GM21447 (cell line): ENCODE measurements around the gene RTP2.

Experiments used
- ATAC-seq: cut with Tn5 transposase; IDR thresholded peaks from one replicate; pipeline ENCODE4 v1.9.1; 2021; ENCODE audit not compliant: unreplicated experiment

RTP2 gene

GRCh38 chr3:187702507-187703033 is at the start of gene RTP2:
Gene RTP2 (minus strand): TSS chr3:187702557. CDS start chr3:187702128, 429 bp downstream.
- ATAC-seq: no peak

DNA sequence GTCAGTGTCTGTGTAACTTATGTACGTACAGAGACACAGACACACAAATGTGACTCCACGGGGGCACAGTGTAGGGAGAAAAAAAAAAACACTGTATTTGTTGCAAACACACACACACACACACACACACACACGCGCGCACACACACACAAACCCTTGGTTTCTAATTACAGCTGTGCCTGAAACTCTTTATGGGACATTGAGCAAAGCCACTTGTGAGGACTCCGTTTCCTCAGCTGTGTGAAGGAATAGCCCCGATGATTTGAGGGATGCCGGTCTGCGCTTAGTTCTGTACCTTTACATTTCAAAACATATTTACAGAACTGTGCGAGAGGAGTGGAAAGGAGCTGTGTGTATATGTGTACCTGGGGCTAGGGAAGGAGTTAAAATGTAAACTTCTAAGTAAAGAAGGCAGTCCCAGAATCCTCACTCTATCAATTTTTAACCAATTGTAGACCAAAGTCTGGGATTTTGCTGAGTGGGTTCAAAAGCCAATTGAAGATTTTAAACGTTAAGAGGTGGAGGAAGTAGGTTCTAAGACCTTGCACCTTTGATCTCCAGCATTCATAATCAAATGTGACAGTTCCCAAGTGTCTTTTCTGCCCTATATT is 48.3 kb upstream of the RTP2 start:
- ATAC-seq: no peak

DNA sequence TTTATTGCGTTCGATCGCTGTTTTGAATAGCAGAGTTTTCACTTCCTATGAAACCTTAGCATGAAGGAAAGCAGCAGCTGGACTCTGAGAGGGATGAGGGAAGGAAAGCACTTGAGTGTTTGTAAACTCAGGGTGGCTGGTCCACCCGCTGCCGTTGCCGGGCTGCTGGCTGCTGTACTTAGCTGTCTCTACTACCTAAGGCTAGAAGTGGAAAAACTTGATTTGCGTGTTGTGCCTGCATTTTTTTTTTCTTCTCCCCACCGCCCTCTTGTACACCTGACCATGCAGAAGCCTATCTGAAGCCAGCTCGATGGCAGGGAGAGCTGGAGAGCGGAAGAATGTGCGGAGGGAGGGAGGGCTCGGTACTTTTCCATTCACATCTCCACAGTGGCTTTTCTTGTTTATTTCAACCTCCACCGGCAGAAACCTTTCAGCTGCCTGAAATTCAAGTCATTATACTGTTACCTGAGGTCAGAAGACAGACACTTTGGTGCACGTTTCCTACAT is 47.7 kb upstream of the RTP2 start:
- ATAC-seq: no peak

DNA sequence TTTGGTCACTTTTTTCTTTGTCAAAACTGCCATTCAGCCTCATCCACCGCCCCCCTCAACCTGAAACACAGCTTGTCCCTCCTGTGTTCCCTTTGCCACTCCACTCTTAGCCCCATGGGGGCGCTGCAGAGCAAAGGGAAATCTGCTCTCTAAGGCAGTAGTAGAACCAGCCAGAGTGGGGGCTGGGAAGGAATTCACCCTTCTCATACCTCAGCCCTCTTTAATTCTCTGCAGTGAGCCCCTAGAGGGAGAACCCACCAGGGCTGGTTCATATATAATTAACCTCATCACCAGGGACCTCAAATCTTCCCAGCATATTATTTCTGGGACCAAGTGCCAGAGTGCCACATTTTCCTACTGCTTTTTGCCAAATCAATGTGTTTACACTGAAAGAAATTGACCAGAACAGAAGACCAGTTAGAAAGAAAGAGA is 45.7 kb upstream of the RTP2 start:
- no peak for ATAC-seq

- ATAC-seq: no peak
Observed at GRCh38 chr3:187747506-187747905, 45.1 kb upstream of the RTP2 start.

DNA sequence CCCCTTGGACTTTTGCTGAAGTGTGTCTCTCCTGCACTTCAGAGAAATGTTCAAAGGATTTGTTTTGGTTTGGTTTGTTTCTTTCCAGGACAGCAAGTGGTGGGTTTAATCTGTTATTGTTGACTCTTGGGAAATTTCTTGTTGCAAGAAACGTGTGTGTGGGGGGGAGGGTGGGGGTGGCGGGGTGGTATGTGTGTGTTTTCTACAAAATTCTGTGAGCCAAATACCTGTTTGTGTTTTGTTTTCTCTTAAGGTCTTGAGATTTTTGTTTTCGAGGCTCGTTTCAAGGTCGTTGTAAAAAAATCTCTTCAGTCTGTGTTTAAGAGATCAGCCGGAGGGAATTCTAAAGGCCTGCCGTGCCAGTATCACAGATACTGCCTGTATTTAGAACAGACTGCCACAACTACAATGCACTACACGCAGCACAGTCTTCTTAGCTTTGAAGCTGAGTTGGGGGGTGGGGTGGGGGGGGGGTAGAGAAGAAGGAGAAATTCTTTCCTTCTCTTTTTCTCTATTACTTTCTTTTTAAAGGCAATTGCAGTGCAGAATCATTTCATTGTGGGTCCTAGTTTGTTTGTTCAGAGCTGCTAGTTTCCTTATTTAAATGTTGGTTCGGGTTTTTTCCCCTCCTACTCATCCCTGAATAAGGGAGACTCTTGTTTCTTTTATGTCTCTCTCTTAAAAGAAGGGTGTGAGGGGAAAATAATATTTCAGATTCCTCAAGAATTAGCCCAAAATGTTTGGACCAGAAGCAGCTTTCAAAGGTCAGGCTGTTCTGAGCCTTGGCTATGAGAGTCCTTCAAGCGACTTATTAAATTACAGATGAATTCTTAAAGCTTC is 44.3 kb upstream of the RTP2 start:
- no peak for ATAC-seq

DNA sequence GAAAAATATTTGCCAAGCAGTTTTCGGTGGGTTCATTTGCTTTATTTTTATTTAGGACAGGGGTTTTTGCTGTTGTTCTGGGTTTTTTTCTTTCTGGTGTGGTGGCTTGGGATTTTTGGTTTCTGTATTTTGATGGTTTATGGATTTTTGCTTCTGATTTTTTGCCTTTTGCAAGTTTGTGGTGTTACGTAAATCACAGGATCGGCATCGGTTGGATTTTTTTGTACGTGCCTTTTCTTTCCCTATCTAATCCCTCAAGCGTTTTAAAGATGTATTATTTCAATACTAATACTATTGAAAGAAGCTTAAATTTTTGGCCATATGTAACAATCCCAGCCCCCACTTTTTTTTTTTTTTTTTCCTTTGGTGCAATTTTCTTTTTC is 43.7 kb upstream of the RTP2 start:
- no peak for ATAC-seq

GRCh38 chr3:187745201-187746058 is 43.1 kb upstream of the RTP2 start, which contains the start of gene BCL6:
Gene BCL6 (minus strand): TSS chr3:187745468. CDS start chr3:187733693, 11,775 bp downstream.
- peak; percentile 83 for ATAC-seq

GRCh38 chr3:187744169-187745151 is 42.1 kb upstream of the RTP2 start:
- ATAC-seq: no peak

DNA sequence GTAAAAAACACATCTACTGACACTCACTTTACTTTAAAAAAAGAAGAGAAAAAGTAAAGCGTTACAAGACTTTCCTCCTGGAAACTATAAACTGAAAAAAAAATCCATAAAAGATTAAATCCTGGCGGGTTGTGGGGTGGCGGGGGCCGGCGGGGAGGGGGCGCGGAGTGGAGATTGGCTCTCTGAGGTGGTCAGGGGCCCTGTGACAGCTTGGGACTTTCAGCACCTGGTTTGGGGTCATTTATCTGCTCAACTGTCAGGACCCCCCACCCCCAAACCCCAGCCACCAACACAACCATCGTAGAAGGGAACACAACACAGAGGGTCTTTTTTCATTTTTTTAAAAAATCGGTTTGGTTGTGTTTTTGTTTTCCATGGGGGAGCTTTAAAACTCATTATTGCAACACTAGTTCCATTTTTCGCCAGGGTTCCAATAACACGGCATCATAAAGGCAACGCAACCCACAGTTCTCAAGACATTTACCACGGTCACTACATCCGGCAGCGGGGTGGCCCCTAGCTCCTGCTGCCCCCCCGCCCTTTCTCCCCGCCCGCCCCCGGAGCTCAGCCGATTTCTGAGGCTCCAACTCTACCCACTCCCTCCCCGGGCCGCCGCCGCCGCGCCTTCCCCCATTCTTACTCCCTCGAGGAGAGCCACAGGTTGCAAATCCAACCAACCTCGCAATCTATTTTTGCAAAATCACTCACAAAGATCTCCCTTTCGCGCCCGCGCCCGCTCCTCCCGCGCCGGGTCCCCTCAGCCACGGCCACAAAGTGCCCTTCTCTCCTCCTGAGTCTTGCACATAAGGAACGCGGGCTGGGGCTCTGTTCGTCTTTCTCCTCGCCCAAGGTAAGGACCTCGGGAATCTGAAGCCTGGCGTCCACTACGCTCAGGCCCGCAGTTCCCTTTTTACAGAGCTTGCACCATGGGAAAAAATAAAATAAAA is 41.1 kb upstream of the RTP2 start:
- no peak for ATAC-seq

DNA sequence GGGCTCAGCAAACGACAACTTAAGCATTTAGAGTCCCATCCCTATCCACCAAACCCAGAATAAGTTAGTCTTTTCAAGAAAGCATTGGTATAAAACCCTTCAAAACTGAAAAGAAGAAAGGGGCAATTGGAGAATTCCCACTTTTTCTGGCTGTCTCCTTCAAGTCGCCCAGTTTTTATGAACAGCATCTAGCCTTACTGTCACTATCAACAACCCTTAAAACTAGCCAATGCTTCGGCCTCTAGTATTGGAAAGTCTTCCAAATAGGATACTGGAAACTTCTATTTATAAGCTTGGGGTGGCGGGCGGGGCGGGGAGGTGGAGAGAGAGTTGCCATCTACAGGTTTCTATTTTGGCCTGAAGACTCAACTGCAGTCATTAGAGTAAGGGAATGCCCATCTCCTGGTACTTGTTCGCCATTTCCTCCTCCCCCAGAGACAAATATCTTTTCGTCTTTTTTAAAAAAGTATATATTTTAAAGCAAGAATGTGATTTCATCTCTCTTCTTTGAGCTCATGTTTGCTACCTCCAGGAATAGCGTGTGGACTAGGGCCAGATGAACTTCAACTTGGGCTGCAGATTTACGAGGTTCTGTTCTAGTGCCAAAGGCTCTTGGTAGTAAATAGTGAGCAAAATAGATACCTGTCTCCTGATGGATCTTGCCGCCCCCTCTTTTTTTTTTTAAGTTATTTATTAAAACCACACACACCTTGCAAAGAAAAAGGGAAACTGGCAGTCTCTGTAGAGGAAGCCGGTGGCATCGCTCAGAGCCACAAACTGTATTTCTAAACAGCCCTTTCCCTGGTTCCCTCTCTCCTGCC is 40.2 kb upstream of the RTP2 start:
- ATAC-seq: no peak

GRCh38 chr3:187741403-187742350 is 39.3 kb upstream of the RTP2 start:
- no peak for ATAC-seq

- ATAC-seq: no peak
Observed at GRCh38 chr3:187740421-187741399, 38.4 kb upstream of the RTP2 start.

DNA sequence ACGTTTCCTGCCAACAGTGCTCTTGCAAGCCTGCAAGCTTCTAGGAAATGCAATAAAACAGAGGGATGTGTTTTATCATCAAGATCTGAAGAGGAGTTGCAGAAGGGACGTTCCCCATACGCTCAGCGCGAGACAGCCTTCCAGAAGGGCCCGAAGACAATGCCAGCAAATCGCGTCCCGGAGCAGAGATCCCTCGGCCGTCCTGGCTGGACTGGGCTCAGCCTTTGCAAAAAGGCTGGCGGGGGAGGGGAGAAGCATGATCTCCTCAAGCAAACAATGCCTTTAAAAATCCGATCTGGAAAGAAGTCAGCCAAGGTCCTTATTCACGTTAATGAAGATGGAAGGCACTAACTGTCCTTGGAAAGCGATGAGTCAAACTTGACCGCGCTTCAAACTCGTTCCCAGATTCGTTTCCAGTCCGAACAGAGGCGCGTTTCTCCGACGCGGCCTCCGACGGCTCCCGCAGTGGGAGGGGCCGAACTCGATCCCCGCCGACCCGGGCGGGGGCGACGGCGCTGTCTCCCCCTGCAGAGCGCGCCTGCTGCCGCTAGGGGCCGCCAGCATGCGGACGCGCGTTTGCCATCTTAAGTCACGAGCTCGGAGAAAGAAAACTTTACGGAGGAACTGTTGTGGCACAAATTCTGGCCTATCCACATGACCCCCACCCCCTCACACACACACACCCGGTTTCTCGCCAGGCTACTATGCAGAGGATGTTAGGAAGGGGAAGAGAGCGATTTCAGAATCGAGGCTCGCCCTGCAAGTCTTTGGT is 37.4 kb upstream of the RTP2 start:
- no peak for ATAC-seq

DNA sequence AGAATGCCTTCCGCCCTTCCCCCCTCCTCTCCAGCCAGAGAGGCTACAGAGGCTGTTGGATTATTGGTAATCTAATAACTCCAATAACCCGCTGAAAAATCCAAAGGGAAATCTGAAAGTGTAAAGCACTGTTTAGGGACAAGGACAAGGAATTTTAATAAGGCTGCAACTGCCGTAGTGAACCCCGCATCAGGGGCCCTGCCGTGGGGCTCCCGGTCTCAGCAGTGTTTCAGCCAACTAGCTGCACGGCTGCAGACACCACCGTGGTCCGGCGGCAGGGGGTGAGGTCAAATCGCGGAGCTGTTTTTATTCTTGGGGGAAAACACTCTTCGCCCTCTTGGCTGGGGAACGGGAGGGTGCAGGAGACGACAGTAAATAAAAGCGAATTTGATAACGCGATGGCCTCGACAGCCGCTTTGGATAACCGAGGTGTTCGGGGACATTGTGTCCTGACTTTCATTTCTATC is 36.8 kb upstream of the RTP2 start:
- no peak for ATAC-seq
